ENCODE measurements around the gene KPTN.

KPTN gene

DNA sequence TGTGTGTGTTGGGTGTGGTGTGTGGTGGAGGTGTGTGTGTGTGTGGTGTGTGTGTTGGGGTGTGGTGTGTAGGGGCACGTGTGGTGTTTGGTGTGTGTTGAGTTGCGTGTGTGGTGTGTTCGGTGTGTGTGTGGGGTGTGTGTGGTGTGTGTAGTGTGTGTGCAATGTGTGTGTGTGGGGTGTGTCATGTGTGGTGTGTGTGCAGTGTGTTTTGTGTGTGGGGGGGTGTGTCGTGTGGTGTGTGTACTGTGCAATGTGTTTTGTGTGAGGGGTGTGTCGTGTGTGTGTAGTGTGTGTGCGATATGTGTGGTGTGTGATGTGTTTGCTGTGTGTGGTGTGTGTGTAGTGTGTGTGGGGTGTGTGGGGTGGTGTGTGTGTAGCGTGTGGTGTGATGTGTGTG lies 6.0 kb upstream of the KPTN start:
- Histone ChIP-seq H4K20me1 (ENCODE audit: insufficient read depth, low read length, poor library complexity, severe bottlenecking) (no peaks in the 10 kb centered on the region), H3F3A (ENCODE audit: low read depth) (no peaks in the 10 kb centered on the region), H3K79me2 (ENCODE audit: insufficient read depth, low read length) (peaks cover 1% of the 10 kb centered on the region; the same call in 1 of the 2 replicates), H3K4me2 (ENCODE audit: low read depth, low read length, poor library complexity, severe bottlenecking) (no peak overlapping the region), H3K4me1 (ENCODE audit: insufficient read depth, low read length, poor library complexity, severe bottlenecking) (peaks cover 20% of the 10 kb centered on the region), H3K9ac (ENCODE audit: low read depth, low read length, poor library complexity, severe bottlenecking) (no peak overlapping the region), H3K36me3 (ENCODE audit: insufficient read depth, low read length) (peaks cover 25% of the 10 kb centered on the region; the same call in 1 of the 2 replicates), H3K9me2 (replicated peaks; ENCODE audit: low read depth, low read length) (no peaks in the 10 kb centered on the region), H3K27me3 (ENCODE audit: insufficient read depth, low read length, poor library complexity, severe bottlenecking) (no peaks in the 10 kb centered on the region), H3K9me3 (ENCODE audit: insufficient read depth, low read depth, low read length) (no peaks in the 10 kb centered on the region), H2AFZ (ENCODE audit: low read length) (no peak overlapping the region), H3K4me3 (ENCODE audit: low read length, poor library complexity, severe bottlenecking) (no peak overlapping the region)
- TF ChIP-seq EZH2phosphoT487 (IDR thresholded peaks at IDR 0.05; ENCODE audit: borderline replicate concordance) = no peak
- TF ChIP-seq, protein P1, sequence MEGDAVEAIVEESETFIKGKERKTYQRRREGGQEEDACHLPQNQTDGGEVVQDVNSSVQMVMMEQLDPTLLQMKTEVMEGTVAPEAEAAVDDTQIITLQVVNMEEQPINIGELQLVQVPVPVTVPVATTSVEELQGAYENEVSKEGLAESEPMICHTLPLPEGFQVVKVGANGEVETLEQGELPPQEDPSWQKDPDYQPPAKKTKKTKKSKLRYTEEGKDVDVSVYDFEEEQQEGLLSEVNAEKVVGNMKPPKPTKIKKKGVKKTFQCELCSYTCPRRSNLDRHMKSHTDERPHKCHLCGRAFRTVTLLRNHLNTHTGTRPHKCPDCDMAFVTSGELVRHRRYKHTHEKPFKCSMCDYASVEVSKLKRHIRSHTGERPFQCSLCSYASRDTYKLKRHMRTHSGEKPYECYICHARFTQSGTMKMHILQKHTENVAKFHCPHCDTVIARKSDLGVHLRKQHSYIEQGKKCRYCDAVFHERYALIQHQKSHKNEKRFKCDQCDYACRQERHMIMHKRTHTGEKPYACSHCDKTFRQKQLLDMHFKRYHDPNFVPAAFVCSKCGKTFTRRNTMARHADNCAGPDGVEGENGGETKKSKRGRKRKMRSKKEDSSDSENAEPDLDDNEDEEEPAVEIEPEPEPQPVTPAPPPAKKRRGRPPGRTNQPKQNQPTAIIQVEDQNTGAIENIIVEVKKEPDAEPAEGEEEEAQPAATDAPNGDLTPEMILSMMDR (conservative IDR thresholded peaks at IDR 0.05; ENCODE audit: low read length) = no peak

DNA sequence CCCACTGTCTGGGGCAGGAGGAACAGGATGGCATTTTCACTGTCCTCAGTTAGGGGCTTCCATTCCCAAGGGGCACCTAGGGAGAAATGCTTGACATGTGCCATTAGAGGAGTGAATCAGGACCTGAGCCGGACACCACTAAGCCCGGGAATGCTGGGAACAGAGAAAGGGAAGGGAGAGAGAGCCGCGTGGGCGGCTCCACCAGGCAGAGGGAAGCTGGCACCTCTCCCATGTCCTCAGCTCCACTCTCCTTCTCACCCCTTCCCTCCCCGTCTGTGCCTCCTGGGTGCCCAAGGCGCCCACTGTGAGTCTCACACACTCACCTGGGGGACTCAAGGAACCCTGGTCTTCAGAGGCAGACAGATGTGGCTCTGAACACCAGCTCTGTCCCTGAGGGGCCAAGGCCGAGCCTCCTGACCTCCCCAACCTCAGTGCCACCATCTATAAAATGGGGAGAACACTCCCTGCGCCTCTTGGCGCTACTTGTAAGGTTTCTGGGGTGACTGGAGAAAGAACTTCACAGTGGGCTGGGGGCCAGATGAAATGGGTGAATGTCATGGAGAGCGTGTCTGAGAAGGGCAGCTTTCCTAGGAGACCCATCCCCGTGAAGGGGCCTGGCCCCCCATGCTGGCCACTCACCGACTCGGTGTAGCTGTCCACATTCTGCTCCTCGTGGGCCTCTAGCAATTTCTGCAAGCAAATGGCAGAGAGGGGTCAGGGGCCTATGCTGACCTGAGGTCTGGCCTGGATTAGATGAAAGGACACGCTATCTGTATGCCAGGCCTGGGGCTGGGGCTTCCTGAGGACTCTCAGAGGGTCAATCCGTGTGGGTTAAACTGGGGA lies 5.3 kb upstream of the KPTN start:
- Histone ChIP-seq H3F3A (ENCODE audit: low read depth) (no peaks in the 10 kb centered on the region), H2AFZ (ENCODE audit: low read length) (no peak overlapping the region), H3K9me2 (replicated peaks; ENCODE audit: low read depth, low read length) (no peaks in the 10 kb centered on the region), H3K79me2 (ENCODE audit: insufficient read depth, low read length) (peaks cover 9% of the 10 kb centered on the region), H3K9me3 (ENCODE audit: insufficient read depth, low read depth, low read length) (no peaks in the 10 kb centered on the region), H3K36me3 (ENCODE audit: insufficient read depth, low read length) (peaks cover 25% of the 10 kb centered on the region; the same call in 1 of the 2 replicates), H3K4me1 (ENCODE audit: insufficient read depth, low read length, poor library complexity, severe bottlenecking) (peaks cover 27% of the 10 kb centered on the region), H3K4me3 (ENCODE audit: low read length, poor library complexity, severe bottlenecking) (no peak overlapping the region), H3K27me3 (ENCODE audit: insufficient read depth, low read length, poor library complexity, severe bottlenecking) (no peaks in the 10 kb centered on the region), H4K20me1 (ENCODE audit: insufficient read depth, low read length, poor library complexity, severe bottlenecking) (no peaks in the 10 kb centered on the region), H3K9ac (ENCODE audit: low read depth, low read length, poor library complexity, severe bottlenecking) (no peak overlapping the region), H3K4me2 (ENCODE audit: low read depth, low read length, poor library complexity, severe bottlenecking) (no peak overlapping the region)
- TF ChIP-seq EZH2phosphoT487 (IDR thresholded peaks at IDR 0.05; ENCODE audit: borderline replicate concordance) = no peak
- TF ChIP-seq, protein P1 (conservative IDR thresholded peaks at IDR 0.05; ENCODE audit: low read length) = no peak

DNA sequence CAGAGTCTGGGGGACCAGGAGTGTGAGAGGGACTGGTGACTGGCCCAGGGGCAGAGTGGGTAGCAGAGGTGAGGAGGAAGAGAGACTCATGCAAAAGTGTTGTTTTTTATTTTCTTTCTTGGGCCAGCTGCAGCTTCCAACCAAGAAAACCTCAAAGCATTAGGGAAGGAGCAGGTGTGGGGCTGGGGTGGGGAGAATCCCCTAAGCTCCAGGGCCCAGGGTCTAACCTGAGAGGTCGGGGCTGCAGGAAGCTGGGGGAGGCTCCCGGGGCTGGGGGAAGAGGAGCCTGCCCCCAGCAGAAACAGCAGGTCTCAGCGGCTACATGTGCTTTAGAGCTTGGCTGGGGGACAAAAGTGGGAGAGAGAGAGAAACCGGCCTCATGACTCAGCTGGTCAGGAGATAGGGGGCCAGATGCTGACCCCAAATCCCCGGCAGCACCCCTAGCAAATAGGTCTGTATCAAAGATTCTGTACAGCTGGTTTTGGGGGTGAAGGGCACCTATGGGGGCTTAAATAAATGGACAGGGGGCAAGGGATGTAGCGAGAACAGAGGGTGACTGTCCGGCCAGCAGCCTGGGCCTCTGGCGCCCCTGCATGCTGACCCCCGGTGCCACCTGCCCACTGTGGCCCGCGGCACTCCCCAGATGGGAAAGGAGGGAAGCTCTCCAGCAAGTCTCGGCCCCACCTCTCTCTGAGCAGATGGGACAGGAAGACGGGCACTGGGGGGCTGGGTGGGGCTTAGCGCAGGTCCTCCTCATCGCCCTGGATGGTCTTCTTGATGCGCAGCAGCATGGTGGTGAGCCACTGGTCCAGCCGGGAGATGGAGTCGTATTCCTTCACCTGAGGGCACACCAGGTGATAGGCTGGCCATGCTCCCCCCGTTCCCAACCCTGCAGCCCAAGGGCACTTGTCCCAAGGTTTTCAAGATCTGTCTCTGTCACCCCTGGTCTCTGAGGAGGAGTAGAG lies 3.8 kb upstream of the KPTN start:
- Histone ChIP-seq H3K4me2 (ENCODE audit: low read depth, low read length, poor library complexity, severe bottlenecking) (no peak overlapping the region), H3K36me3 (ENCODE audit: insufficient read depth, low read length) (peaks cover 25% of the 10 kb centered on the region; the same call in 1 of the 2 replicates)

More for the DNA sequence above, 3.8 kb upstream of the KPTN start:
- Histone ChIP-seq H2AFZ (ENCODE audit: low read length) (no peak overlapping the region), H3K9ac (ENCODE audit: low read depth, low read length, poor library complexity, severe bottlenecking) (no peak overlapping the region), H3K4me1 (ENCODE audit: insufficient read depth, low read length, poor library complexity, severe bottlenecking) (peaks cover 28% of the 10 kb centered on the region), H3F3A (ENCODE audit: low read depth) (no peaks in the 10 kb centered on the region), H3K4me3 (ENCODE audit: low read length, poor library complexity, severe bottlenecking) (no peak overlapping the region), H3K79me2 (ENCODE audit: insufficient read depth, low read length) (peaks cover 9% of the 10 kb centered on the region), H3K27me3 (ENCODE audit: insufficient read depth, low read length, poor library complexity, severe bottlenecking) (no peaks in the 10 kb centered on the region), H4K20me1 (ENCODE audit: insufficient read depth, low read length, poor library complexity, severe bottlenecking) (no peaks in the 10 kb centered on the region), H3K9me2 (replicated peaks; ENCODE audit: low read depth, low read length) (no peaks in the 10 kb centered on the region), H3K9me3 (ENCODE audit: insufficient read depth, low read depth, low read length) (no peaks in the 10 kb centered on the region)
- no peak for TF ChIP-seq EZH2phosphoT487 (IDR thresholded peaks at IDR 0.05; ENCODE audit: borderline replicate concordance)
- TF ChIP-seq, protein P1 (conservative IDR thresholded peaks at IDR 0.05; ENCODE audit: low read length) = no peak
